H1 (cell line): ENCODE measurements around the gene SH2B3.

Experiments used
- CREB1 ChIP-seq: IDR thresholded peaks from 2 replicates; pipeline ENCODE4 v1.6.1; 2012; ENCODE audit warnings: inconsistent platforms
- JUN ChIP-seq: IDR thresholded peaks from 2 replicates; pipeline ENCODE4 v1.6.1; 2011; ENCODE audit warnings: low read depth, mild to moderate bottlenecking, improper control_type of control experiment, low read length
- JUND ChIP-seq: IDR thresholded peaks from 2 replicates; pipeline ENCODE4 v1.6.1; 2011; ENCODE audit warnings: mild to moderate bottlenecking, improper control_type of control experiment, low read length
- RFX5 ChIP-seq: IDR thresholded peaks from 2 replicates; pipeline ENCODE4 v1.6.1; 2011; ENCODE audit warnings: low read depth, low read length, improper control_type of control experiment, borderline replicate concordance
- USF2 ChIP-seq: IDR thresholded peaks from 2 replicates; pipeline ENCODE4 v1.6.1; 2011; ENCODE audit warnings: low read length, improper control_type of control experiment
- TF ChIP-seq, protein P1 (sequence below), 3 experiments: IDR thresholded peaks; 1 replicate in 2 of 3; 2 replicates in 1 of 3; pipeline versions ENCODE4 v1.5.1 to v1.6.1; 2011; ENCODE audit warnings: low read length in 3 of 3, mild to moderate bottlenecking in 3 of 3, inconsistent platforms in 2 of 3, low read depth in 1 of 3, moderate library complexity in 1 of 3; ENCODE audit not compliant: insufficient read depth in 1 of 3; ENCODE audit errors: control extremely low read depth in 1 of 3
- TF ChIP-seq, protein P2 (sequence below): IDR thresholded peaks from 2 replicates; pipeline ENCODE4 v1.6.1; 2012; ENCODE audit warnings: low read length, inconsistent platforms

- TF ChIP-seq, protein P1, sequence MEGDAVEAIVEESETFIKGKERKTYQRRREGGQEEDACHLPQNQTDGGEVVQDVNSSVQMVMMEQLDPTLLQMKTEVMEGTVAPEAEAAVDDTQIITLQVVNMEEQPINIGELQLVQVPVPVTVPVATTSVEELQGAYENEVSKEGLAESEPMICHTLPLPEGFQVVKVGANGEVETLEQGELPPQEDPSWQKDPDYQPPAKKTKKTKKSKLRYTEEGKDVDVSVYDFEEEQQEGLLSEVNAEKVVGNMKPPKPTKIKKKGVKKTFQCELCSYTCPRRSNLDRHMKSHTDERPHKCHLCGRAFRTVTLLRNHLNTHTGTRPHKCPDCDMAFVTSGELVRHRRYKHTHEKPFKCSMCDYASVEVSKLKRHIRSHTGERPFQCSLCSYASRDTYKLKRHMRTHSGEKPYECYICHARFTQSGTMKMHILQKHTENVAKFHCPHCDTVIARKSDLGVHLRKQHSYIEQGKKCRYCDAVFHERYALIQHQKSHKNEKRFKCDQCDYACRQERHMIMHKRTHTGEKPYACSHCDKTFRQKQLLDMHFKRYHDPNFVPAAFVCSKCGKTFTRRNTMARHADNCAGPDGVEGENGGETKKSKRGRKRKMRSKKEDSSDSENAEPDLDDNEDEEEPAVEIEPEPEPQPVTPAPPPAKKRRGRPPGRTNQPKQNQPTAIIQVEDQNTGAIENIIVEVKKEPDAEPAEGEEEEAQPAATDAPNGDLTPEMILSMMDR (IDR thresholded peaks at IDR 0.05; ENCODE audit: control extremely low read depth in 1 of 3, insufficient read depth in 1 of 3, low read depth in 1 of 3, low read length in 3 of 3): no peak
- TF ChIP-seq RFX5 (no peak), CREB1 (no peak), JUN (no peak), USF2 (no peak), JUND (0 out of 2 replicates have a peak, but pooled peaks have one; percentile 15)
- TF ChIP-seq, protein P2, sequence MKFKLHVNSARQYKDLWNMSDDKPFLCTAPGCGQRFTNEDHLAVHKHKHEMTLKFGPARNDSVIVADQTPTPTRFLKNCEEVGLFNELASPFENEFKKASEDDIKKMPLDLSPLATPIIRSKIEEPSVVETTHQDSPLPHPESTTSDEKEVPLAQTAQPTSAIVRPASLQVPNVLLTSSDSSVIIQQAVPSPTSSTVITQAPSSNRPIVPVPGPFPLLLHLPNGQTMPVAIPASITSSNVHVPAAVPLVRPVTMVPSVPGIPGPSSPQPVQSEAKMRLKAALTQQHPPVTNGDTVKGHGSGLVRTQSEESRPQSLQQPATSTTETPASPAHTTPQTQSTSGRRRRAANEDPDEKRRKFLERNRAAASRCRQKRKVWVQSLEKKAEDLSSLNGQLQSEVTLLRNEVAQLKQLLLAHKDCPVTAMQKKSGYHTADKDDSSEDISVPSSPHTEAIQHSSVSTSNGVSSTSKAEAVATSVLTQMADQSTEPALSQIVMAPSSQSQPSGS: no peak
Measured at GRCh38 chr12:111426344-111427185, 20.8 kb downstream of the SH2B3 start.
